AG04449 (cell line): ENCODE measurements around the gene CDC14B.

Experiments
- CTCF ChIA-PET: fragments of 350-600 bp; formaldehyde crosslinking; extraction: SDS; loops from one replicate; lab custom pipeline; 2021; ENCODE audit warnings: antibody characterized with exemption; lab: Yijun Ruan, JAX
- POLR2A ChIA-PET: fragments of 400-600, 350-600 bp; formaldehyde crosslinking; extraction: SDS; loops from one replicate; lab custom pipeline; 2020; ENCODE audit warnings: antibody characterized with exemption, inconsistent platforms; lab: Yijun Ruan, JAX
- DNase-seq: peaks from one replicate; pipeline ENCODE4 v3.0.0-alpha.2; 2010; ENCODE audit warnings: low read depth, low spot score
- H3K4me3 ChIP-seq: 2 replicates; pipeline ENCODE4 v1.5.1; 2011; ENCODE audit warnings: low read depth, mild to moderate bottlenecking, control low read depth, low read length
- CTCF ChIP-seq: IDR thresholded peaks from one replicate; pipeline ENCODE4 v1.5.1; 2011; ENCODE audit warnings: mild to moderate bottlenecking, moderate library complexity, low read length, control low read depth, inconsistent platforms; ENCODE audit not compliant: insufficient read depth; ENCODE audit errors: missing control alignments

The CDC14B gene

DNA sequence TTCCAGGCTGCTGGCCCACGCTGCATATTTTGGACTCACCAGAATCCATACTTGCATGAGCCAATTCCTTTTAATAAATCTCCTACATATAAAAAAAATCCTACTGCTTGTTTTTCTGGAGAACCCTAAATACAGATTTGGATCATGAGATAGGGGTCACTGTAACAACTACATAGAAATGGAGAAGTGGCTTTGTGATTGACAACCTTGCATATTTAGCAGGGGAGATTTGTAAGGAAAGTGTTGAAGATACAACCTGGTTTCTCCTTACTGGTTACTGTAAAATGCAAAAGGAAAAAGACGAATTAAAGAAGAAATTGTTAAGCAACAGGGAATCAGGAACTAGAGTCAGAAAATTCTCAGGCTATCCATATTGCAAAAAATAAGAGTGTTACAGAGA lies 94.9 kb downstream of the CDC14B start:
- ChIA-PET CTCF (interaction anchor here (1.1 to 1.3 kb wide), 2 partner anchors 9 to 14 kb away, joined by 3 read pairs; no protein-coding TSS in a partner anchor), POLR2A (no interaction called here)
- TF ChIP-seq CTCF: no peak
- DNase-seq: no peak
- H3K4me3 ChIP-seq: no peak overlapping the region

- no peak for TF ChIP-seq CTCF
- POLR2A ChIA-PET: no interaction called here
- CTCF ChIA-PET: interaction anchor here (1.1 kb wide), 1 partner anchor 13 kb away, joined by 3 read pairs; no protein-coding TSS in a partner anchor
- no peak overlapping the region for H3K4me3 ChIP-seq
- no peak for DNase-seq
Measured at GRCh38 chr9:96524045-96524444, 95.6 kb downstream of the CDC14B start.

GRCh38 chr9:96523374-96523773 lies 96.3 kb downstream of the CDC14B start:
- ChIA-PET CTCF (interaction anchor here (1.1 to 1.4 kb wide), 2 partner anchors 8 to 12 kb away, joined by 3 read pairs; no protein-coding TSS in a partner anchor), POLR2A (interaction anchor here (0.6 kb wide), 1 partner anchor 195 kb away, joined by 4 read pairs; no protein-coding TSS in a partner anchor)
- H3K4me3 ChIP-seq: no peak overlapping the region
- TF ChIP-seq CTCF: no peak
- DNase-seq: no peak

DNA sequence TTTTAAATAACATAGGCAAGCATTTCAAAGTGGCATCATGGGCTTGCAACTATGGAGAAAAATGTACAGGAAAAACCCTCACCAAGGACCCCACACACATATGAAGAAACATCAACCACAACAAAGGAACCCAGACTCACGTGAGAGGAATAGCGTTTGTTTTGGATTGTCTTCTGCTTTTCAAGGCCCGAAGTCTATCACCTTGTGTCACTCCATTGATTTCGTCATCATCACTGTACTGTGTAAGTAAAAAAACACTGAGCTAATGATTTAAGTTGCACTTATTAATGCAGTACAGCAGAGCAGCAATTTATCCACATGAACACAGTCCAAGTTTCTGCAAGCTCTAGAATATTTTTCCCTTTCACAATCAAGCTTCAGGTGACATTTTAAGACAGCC lies 97.3 kb downstream of the CDC14B start:
- DNase-seq: no peak
- ChIA-PET POLR2A (no interaction called here), CTCF (interaction anchor here (1.4 kb wide), 1 partner anchor 9 kb away, joined by 3 read pairs; no protein-coding TSS in a partner anchor)
- no peak for TF ChIP-seq CTCF
- H3K4me3 ChIP-seq: no peak overlapping the region

GRCh38 chr9:96519787-96520186 lies 99.9 kb downstream of the CDC14B start:
- POLR2A ChIA-PET: no interaction called here
- DNase-seq: no peak
- H3K4me3 ChIP-seq: no peak overlapping the region
- TF ChIP-seq CTCF: no peak
- CTCF ChIA-PET: interaction anchor here (1.7 kb wide), 1 partner anchor 13 kb away, joined by 3 read pairs; no protein-coding TSS in a partner anchor

DNA sequence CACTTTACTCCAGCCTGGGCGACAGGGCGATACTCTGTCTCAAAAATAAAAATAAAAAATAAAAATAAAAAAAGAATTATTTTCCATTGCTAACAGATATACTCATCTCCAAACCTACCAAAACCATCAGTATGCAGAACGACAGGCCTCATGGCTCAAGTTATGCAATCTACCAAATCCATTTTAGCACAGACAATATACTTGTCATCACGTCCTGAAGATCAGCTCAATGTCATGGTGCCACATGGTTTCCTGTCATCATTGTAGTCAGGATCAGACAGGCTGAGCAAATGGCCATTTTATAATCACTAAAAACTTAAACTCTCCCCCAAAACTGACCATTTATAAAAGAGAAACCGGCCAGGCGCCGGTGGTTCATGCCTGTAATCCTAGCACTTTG lies 100.5 kb downstream of the CDC14B start:
- POLR2A ChIA-PET: no interaction called here
- DNase-seq: no peak
- no peak for TF ChIP-seq CTCF
- CTCF ChIA-PET: no interaction called here
- no peak overlapping the region for H3K4me3 ChIP-seq
